Tibial nerve (tissue), 4 donors: ENCODE data around the gene TENM4. TPM values are rescaled to one million over a fixed set of nuclear protein-coding genes. Genes with fewer than 3 reads are reported as not detected.

ENCODE experiments used
- DNase-seq, 2 donors: peaks; one replicate each; pipeline ENCODE4 v3.0.0-alpha.2; 2019; ENCODE audit warnings: low spot score in 2 of 2
- H3K27ac ChIP-seq, 4 donors: fragments of 200-600 bp; sonication (generic) in 3 of 4; one replicate each; pipeline ENCODE4 v1.5.1; 2017 to 2019; ENCODE audit warnings: mild to moderate bottlenecking in 1 of 4
- H3K27me3 ChIP-seq, 2 donors: fragments of 200-600 bp; sonication (generic) in 1 of 2; one replicate each; pipeline versions ENCODE4 v1.5.1 to v1.6.0; 2017 to 2019
- H3K36me3 ChIP-seq, 3 donors: fragments of 200-600 bp; sonication (generic); one replicate each; pipeline ENCODE4 v1.5.1; 2018 to 2019
- H3K4me1 ChIP-seq, 4 donors: fragments of 200-600 bp; sonication (generic) in 3 of 4; one replicate each; pipeline ENCODE4 v1.5.1; 2017 to 2019
- H3K4me3 ChIP-seq, 4 donors: fragments of 200-600 bp; sonication (generic) in 3 of 4; one replicate each; pipeline ENCODE4 v1.5.1; 2017 to 2019; ENCODE audit warnings: mild to moderate bottlenecking in 1 of 4, moderate library complexity in 1 of 4
- H3K9me3 ChIP-seq, 4 donors: fragments of 200-600 bp; sonication (generic) in 3 of 4; one replicate each; pipeline ENCODE4 v1.5.1; 2017 to 2019
- EP300 ChIP-seq, 2 donors: sonication (generic); formaldehyde crosslinking; IDR thresholded peaks; one replicate each; pipeline ENCODE4 v1.6.1; 2017; ENCODE audit warnings: antibody characterized with exemption in 2 of 2, mild to moderate bottlenecking in 1 of 2
- POLR2A ChIP-seq, 2 donors: fragments of 450-650 bp; IDR thresholded peaks; one replicate each; pipeline ENCODE4 v1.6.1; 2017; ENCODE audit warnings: antibody characterized with exemption in 2 of 2, mild to moderate bottlenecking in 2 of 2, moderate library complexity in 2 of 2
- WGBS, 2 donors: methylation state at CpG; one replicate each; pipeline ENCODE4 v1.1.5; 2018; 5-methylcytosine and 5-hydroxymethylcytosine counted together
- total RNA-seq, 4 donors: library from RNA; depleted of rRNA; stranded (reverse); fragments of >200 nt; gene quantifications; one replicate each; pipeline ENCODE4 v1.1.0, GENCODE V29; 2016
- TF ChIP-seq, protein P1 (sequence below), 5 experiments: fragments of 200-600 bp in 3 of 5; fragments of 450-650 bp in 2 of 5; sonication (generic) in 3 of 5; IDR thresholded peaks; one replicate each; pipeline ENCODE4 v1.5.1; 2016 to 2019; ENCODE audit warnings: antibody characterized with exemption in 5 of 5, mild to moderate bottlenecking in 3 of 5, moderate library complexity in 2 of 5

The TENM4 gene
- total RNA-seq, 4 donors from 2014 or later, result 15.3 to 36.3 (median 19.6) TPM

DNA sequence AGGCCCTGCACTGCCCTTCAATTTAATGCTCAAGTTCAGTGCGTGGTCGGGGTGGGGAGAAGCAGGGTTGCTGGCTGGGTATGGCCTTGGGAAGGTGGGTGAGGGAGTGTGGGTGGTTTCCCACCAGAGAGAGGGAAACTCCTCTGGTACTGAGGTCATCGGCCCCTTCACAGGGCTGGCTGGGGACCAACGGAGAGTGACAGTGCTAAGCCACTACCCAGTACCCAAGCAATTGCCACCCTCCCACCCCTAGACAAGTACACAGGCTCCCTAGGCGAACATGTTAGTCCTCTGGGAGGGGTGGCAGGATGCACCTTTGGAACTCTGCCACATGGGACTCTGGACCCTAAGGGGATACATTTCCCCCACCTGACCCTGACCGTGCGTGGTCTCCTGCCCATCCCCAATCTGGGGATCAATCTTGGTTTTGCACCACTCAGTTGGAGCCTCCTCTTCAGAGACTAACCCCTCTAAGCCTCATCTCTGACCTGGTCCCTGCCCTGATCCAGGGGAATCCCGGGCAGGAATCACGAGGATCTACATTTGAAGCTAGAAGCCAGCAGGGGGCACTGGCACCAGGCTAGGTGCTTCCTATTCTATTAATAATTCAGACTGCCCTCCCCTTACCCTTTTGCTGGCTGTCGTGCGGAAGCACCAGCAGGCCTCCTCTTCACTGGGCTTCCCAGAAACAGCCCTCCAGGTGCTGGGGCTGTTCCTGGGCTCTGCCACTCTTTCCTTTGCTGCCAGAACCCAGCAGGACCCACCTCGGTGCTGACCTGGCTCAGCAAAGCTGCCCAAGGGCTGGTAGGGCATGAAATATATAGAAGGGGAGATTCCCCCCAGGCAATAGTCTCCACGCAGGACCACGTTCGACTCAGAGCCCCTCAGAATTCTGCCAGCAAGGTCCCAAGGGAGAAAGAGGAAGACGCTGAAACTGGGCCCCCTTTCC lies 377.7 kb downstream of the TENM4 start:
- Histone ChIP-seq H3K4me3 (no peak overlapping the region), H3K4me1 (no peaks in the 10 kb centered on the region), H3K36me3 (no peaks in the 10 kb centered on the region), H3K9me3 (no peaks in the 10 kb centered on the region), H3K27ac (no peak overlapping the region), H3K27me3 (no peaks in the 10 kb centered on the region)
- 63 to 71% methylated on average over 15 to 16 of the region's 16 CpGs for WGBS, 2 donors
- no peak for DNase-seq
- TF ChIP-seq, protein P1, sequence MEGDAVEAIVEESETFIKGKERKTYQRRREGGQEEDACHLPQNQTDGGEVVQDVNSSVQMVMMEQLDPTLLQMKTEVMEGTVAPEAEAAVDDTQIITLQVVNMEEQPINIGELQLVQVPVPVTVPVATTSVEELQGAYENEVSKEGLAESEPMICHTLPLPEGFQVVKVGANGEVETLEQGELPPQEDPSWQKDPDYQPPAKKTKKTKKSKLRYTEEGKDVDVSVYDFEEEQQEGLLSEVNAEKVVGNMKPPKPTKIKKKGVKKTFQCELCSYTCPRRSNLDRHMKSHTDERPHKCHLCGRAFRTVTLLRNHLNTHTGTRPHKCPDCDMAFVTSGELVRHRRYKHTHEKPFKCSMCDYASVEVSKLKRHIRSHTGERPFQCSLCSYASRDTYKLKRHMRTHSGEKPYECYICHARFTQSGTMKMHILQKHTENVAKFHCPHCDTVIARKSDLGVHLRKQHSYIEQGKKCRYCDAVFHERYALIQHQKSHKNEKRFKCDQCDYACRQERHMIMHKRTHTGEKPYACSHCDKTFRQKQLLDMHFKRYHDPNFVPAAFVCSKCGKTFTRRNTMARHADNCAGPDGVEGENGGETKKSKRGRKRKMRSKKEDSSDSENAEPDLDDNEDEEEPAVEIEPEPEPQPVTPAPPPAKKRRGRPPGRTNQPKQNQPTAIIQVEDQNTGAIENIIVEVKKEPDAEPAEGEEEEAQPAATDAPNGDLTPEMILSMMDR (IDR thresholded peaks at IDR 0.05), result peak in 1 of 5 experiments; percentile 18
- TF ChIP-seq POLR2A (IDR thresholded peaks at IDR 0.05), result no peak

DNA sequence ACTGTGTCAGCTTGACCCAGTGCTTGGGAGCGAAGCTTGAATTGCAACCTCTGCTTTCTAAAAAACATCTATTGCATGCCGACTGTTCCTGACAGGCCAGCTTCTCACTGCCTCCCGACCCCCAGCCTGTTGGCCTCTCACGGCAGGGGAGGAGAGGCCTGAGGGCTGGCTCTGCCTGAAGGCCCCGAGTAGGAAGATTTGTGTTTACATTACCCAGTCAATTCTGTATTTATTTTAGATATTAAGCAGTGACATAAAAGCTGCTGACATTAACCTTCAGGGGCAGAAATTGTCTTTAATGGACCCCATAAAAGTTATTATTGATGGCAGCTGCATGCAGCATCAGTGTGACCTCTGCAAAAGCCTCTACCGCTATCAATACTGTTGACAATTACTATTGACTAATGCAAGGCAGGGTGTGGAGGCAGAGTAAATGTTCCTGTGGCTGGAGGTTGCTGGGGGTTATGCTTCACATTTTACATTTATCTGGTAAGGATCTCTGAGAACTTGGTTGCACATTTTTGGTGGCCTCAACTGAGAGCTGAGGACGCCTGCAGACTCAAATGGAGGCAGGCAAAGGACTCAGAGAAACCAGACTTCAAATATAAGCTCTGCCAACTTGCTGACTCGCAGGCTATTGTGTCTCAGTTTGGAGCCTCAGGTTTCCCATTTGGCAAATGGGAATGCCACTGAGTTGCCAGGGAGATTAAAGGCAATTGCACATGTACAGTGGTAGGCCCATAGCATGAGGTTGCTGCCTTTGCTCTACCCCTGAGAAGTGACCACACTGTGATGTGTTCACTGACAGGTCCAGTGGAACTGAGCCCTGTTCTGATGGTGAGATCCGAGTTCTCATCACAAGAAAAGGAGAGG lies 380.5 kb downstream of the TENM4 start:
- WGBS, 2 donors, result 75 to 76% methylated on average over 9 of the region's 9 CpGs
- TF ChIP-seq POLR2A (IDR thresholded peaks at IDR 0.05) (no peak), EP300 (IDR thresholded peaks at IDR 0.05) (no peak)
- TF ChIP-seq, protein P1 (IDR thresholded peaks at IDR 0.05), result no peak
- DNase-seq, result no peak
- peaks cover 0 to 6% (median 0%) of the 10 kb centered on the region in 4 donors for H3K4me1 ChIP-seq
- no peaks in the 10 kb centered on the region for H3K27me3 ChIP-seq
- no peak overlapping the region for H3K27ac ChIP-seq
- H3K4me3 ChIP-seq, result no peak overlapping the region
- no peaks in the 10 kb centered on the region for H3K36me3 ChIP-seq
- H3K9me3 ChIP-seq, result no peaks in the 10 kb centered on the region

DNA sequence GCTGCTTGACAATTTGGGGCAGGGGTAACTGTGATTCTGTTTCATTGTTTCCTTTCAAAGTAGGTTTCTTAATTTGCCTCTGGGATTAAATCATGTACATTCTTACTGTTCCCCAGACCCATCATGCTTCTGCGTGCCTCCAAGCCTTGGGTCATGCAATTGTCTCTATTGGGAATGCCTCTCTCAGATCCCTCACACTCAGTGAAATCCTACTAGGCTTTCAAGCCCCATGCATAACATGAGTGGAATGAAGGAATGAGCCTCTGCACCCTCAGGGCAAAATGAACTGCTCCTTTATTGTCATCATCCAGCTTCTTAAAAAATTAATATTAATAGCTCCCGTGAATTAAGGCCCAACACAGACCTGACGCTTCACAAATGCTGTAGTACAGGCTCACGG lies 381.7 kb downstream of the TENM4 start:
- no peak overlapping the region for H3K4me3 ChIP-seq
- WGBS, 2 donors, result 86 to 91% methylated on average over 4 of the region's 4 CpGs
- H3K36me3 ChIP-seq, result no peaks in the 10 kb centered on the region
- peaks cover 0 to 6% (median 0%) of the 10 kb centered on the region in 4 donors for H3K4me1 ChIP-seq
- no peaks in the 10 kb centered on the region for H3K27me3 ChIP-seq
- DNase-seq, result no peak
- no peak overlapping the region for H3K27ac ChIP-seq
- H3K9me3 ChIP-seq, result no peaks in the 10 kb centered on the region
- TF ChIP-seq, protein P1 (IDR thresholded peaks at IDR 0.05), result no peak
- TF ChIP-seq POLR2A (IDR thresholded peaks at IDR 0.05) (no peak), EP300 (IDR thresholded peaks at IDR 0.05) (no peak)

DNA sequence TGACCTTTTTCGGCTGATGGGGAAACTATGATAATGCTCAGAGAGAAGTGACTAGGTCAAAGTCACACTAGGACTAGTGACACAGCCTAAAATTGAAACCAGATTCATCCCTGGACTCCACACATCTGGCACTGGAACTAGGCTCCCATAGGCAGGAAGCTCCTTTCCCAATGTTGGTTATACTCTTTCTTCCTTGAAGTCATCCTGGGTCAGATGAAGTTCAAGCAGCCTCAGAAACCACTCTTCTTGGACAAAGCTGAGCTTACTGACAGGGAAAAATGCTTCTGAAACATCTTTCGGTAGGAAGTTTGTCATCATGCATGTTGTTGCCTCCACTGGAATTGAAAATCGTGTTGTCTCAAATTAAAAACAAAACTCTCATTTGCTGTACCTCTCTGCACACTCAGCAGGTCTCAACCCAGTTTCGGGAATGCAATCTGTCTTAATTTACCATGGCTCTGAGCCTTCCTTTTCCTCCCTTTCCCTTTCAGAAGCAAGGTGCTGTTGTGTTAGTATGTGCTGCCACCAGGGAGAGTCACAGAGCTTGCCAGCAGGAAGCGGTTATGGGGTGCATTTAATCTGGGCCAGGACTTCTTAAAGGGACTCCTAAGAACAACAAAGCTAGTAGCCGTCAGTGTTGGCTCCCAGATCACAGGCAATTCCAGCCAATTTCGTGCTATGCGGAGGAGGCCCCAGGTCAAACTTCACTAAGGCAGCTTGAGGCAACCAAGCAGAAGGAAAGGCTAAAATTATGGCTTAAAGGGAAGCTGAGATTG lies 384.8 kb downstream of the TENM4 start:
- Histone ChIP-seq H3K27me3 (no peaks in the 10 kb centered on the region), H3K4me1 (peaks cover 0 to 6% (median 0%) of the 10 kb centered on the region in 4 donors), H3K9me3 (no peaks in the 10 kb centered on the region), H3K36me3 (no peaks in the 10 kb centered on the region), H3K4me3 (no peak overlapping the region), H3K27ac (peak overlapping the region in 1 of 4 donors; percentile 11)
- WGBS, 2 donors, result 51 to 57% methylated on average over 8 of the region's 8 CpGs
- TF ChIP-seq POLR2A (IDR thresholded peaks at IDR 0.05), result no peak
- TF ChIP-seq, protein P1 (IDR thresholded peaks at IDR 0.05), result no peak
- no peak for TF ChIP-seq EP300 (IDR thresholded peaks at IDR 0.05)
- no peak for DNase-seq
